Endothelial cell of umbilical vein (primary cell): ENCODE measurements around the gene TMEM50B. TPM values are rescaled to one million over a fixed set of nuclear protein-coding genes. Genes with fewer than 3 reads are reported as not detected.
A peak's percentile ranks its signal among the peaks of the same experiment; 100 is the strongest.

Source experiments
- BruUV-seq: library from RNA; stranded (reverse); fragments of 400-500 nt; replicated peaks from 2 replicates; lab custom pipeline; 2021; lab: Mats Ljungman, UMichigan
- CTCF ChIA-PET: fragments of 300-600, 350-600 bp; sonication (Branson Sonifier 250); formaldehyde crosslinking; loops from one replicate; lab custom pipeline; 2021; ENCODE audit warnings: antibody characterized with exemption, inconsistent platforms; lab: Charles Lee
- POLR2A ChIA-PET: fragments of 300-600, 350-600 bp; sonication (Branson Sonifier 250); formaldehyde crosslinking; loops from one replicate; lab custom pipeline; 2021; ENCODE audit warnings: antibody characterized with exemption, inconsistent platforms; lab: Charles Lee
- DNase-seq: peaks from one replicate; pipeline ENCODE4 v3.0.0-alpha.2; 2011; ENCODE audit warnings: low read depth, low spot score
- FAIRE-seq: peaks from 2 replicates; lab custom pipeline; 2011; peaks lifted over from hg19 to GRCh38; lab: Jason Lieb, UNC
- H2AFZ ChIP-seq: 2 replicates; pipeline ENCODE4 v1.6.0; 2012; ENCODE audit warnings: low read depth, low read length, control low read depth, inconsistent platforms
- H3K27ac ChIP-seq: 2 replicates; pipeline ENCODE4 v1.5.1; 2011; ENCODE audit warnings: low read depth, mild to moderate bottlenecking, control low read depth, low read length, moderate library complexity; ENCODE audit not compliant: insufficient read depth
- H3K27me3 ChIP-seq, 2 experiments: 2 replicates each; pipeline versions ENCODE4 v1.6.0 to v1.6.1; 2011; ENCODE audit warnings: low read length in 2 of 2, mixed read lengths in 1 of 2; ENCODE audit not compliant: control insufficient read depth in 2 of 2, insufficient read depth in 2 of 2
- H3K36me3 ChIP-seq, 2 experiments: 2 replicates in 1 of 2; 3 replicates in 1 of 2; pipeline ENCODE4 v1.5.1; 2011; ENCODE audit warnings: low read length in 2 of 2, mild to moderate bottlenecking in 1 of 2, moderate library complexity in 1 of 2; ENCODE audit not compliant: control insufficient read depth in 2 of 2, insufficient read depth in 2 of 2; ENCODE audit errors: extremely low read depth in 1 of 2
- H3K4me1 ChIP-seq: 3 replicates; pipeline ENCODE4 v1.5.1; 2011; ENCODE audit warnings: mild to moderate bottlenecking, low read length; ENCODE audit not compliant: control insufficient read depth, insufficient read depth; ENCODE audit errors: extremely low read depth
- H3K4me2 ChIP-seq: 2 replicates; pipeline ENCODE4 v1.6.1; 2011; ENCODE audit warnings: low read length, control low read depth, mixed read lengths; ENCODE audit not compliant: insufficient read depth
- H3K4me3 ChIP-seq, 3 experiments: fragments of 200-600 bp in 1 of 3; sonication (generic), shearing (Covaris generic) in 1 of 3; replicated peaks in 1 of 3; 2 replicates each; pipeline ENCODE4 v1.5.1; 2011 to 2016; ENCODE audit warnings: control low read depth in 3 of 3, low read length in 3 of 3, mild to moderate bottlenecking in 2 of 3, inconsistent platforms in 1 of 3, low read depth in 1 of 3, moderate library complexity in 1 of 3; ENCODE audit not compliant: insufficient read depth in 1 of 3
- H3K79me2 ChIP-seq: 2 replicates; pipeline ENCODE4 v1.6.0; 2012; ENCODE audit warnings: low read length, inconsistent platforms; ENCODE audit not compliant: control insufficient read depth, insufficient read depth
- H3K9ac ChIP-seq: replicated peaks from 2 replicates; pipeline ENCODE3; 2011; ENCODE audit warnings: low read length, control low read depth; ENCODE audit not compliant: insufficient read depth; ENCODE audit errors: extremely low read depth
- H3K9me1 ChIP-seq: replicated peaks from 3 replicates; pipeline ENCODE4 v1.6.0; 2011; ENCODE audit warnings: mild to moderate bottlenecking, low read length; ENCODE audit not compliant: control insufficient read depth, insufficient read depth; ENCODE audit errors: extremely low read depth
- H3K9me3 ChIP-seq: replicated peaks from 2 replicates; pipeline ENCODE4 v1.5.1; 2012; ENCODE audit warnings: low read length, inconsistent platforms; ENCODE audit not compliant: control insufficient read depth, insufficient read depth
- H4K20me1 ChIP-seq: replicated peaks from 2 replicates; pipeline ENCODE3; 2011; ENCODE audit warnings: mild to moderate bottlenecking, low read length; ENCODE audit not compliant: control insufficient read depth, insufficient read depth; ENCODE audit errors: extremely low read depth
- EZH2 ChIP-seq: IDR thresholded peaks from 2 replicates; pipeline ENCODE4 v1.6.1; 2012; ENCODE audit warnings: borderline replicate concordance, low read depth, mild to moderate bottlenecking, moderate library complexity, low read length, inconsistent platforms; ENCODE audit not compliant: severe bottlenecking
- FOS ChIP-seq: IDR thresholded peaks from 2 replicates; pipeline ENCODE4 v1.6.1; 2011; ENCODE audit warnings: mild to moderate bottlenecking, low read length, moderate library complexity, borderline replicate concordance; ENCODE audit not compliant: insufficient read depth
- GATA2 ChIP-seq: IDR thresholded peaks from 2 replicates; pipeline ENCODE4 v1.7.0; 2011; ENCODE audit warnings: low read depth, mild to moderate bottlenecking, moderate library complexity, mixed read lengths, low read length; ENCODE audit not compliant: insufficient read length, insufficient read depth
- MAX ChIP-seq: IDR thresholded peaks from 2 replicates; pipeline ENCODE4 v1.6.1; 2011; ENCODE audit not compliant: insufficient read depth, insufficient read length
- MYC ChIP-seq: IDR thresholded peaks from one replicate; pipeline ENCODE4 v1.6.1; 2011; ENCODE audit warnings: mild to moderate bottlenecking, low read depth, low read length
- POLR2AphosphoS5 ChIP-seq: IDR thresholded peaks from 2 replicates; pipeline ENCODE4 v1.6.1; 2012; ENCODE audit warnings: low read depth, mild to moderate bottlenecking, control low read depth, low read length, moderate library complexity; ENCODE audit not compliant: insufficient read depth
- dilution Hi-C: fragments of 300-500 bp; cut with MboI; formaldehyde crosslinking; loops from one replicate; pipeline ENCODE4 v1.15.0; 2019; ENCODE audit warnings: low sequenced_read_pairs; ENCODE audit not compliant: extremely low pct_ligation_motif_present
- intact Hi-C: fragments of 100-400 bp; cut with micrococcal nuclease; formaldehyde crosslinking; loops from one replicate; pipeline ENCODE4 v1.10.0; 2022
- polyA plus RNA-seq, 4 experiments: library from polyadenylated mRNA; depleted of rRNA in 3 of 4; stranded (reverse) in 3 of 4; unstranded in 1 of 4; fragments of >200 nt; gene quantifications; 2 replicates each; pipeline versions ENCODE4 v1.2.1 to v1.2.3, GENCODE V29; 2011 to 2012; ENCODE audit warnings: missing spikeins in 1 of 4
- total RNA-seq: library from RNA; stranded (reverse); gene quantifications from 2 replicates; pipeline ENCODE4 v1.2.3, GENCODE V29; 2021

Gene TMEM50B
- total and polyA plus RNA-seq, 2 donors (not counting 3 experiments of a cell fraction or from before 2014, with no cell fraction given): 25.1 to 29.3 TPM

DNA sequence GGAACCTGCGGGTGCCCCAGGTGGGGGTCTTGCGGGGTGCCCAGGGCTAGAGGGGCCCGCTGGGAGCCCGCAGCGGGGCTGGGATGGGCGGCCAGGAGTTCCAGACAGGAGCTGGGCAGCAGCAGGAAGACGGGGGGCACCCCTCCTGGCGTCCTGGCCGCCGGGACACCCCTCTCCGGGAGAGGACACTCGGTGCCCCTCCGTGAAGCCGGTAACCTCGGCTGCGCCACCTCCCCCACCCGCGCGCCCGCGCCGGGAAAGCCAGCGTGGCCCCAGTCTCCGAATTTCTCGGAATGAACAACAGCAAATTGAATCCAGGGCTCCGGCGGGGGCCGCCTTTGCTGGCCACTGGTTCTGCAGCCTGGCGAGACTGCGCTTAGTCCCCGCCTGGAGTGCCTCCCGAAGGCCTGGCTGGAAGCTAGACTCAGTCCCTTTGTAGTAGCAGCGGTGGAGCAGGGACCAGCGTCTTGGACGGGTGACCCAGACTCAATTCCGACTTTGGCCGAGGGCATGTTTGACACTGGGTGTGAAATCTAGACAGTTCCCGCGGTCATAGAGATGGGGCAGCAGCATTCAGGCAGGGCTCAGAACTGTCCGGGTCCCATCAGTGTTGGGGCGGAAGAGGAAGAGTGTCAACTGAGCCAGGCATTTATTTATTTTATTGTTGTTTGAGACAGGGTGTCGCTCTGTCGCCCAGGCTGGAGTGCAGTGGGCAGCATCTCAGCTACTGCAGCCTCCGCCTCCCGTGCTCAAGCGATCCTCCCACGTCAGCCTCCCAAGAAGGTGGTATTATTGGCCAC lies 75.8 kb downstream of the TMEM50B start:
- H2AFZ ChIP-seq: peak overlapping the region; percentile 13
- intact Hi-C loops: loop anchor here (2.0 kb wide), 1 partner anchor 43 kb away; no protein-coding TSS in a partner anchor

DNA sequence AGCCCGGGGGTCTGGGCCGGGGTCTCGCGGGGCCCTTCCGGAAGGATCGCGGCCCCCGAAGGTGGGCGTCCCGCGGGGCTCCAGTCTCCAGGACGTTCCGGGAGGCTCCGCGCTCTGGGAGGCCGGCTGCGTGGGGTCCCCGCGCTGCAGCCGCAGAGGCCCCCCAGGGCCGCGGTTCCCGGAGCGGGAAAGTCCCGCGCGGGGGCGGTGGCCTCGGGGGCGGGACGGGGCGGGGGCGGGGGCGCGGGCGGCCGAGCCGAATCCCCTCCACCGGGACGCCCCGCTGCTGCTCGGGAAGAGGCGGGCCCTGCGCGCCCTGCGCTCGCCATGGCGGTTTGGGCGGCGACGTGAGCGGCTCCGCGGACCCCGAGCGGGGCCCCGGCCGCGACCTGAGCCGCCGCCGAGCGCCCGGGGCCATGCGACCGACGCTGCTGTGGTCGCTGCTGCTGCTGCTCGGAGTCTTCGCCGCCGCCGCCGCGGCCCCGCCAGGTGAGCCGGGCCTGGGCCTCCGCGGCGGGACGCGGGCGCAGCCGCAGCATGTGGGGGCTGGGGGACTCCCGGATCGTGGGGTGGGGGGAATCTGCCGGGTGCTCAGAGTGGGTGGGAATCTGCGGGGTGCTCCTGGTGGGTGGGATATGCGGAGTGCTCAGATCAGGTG lies 76.5 kb downstream of the TMEM50B start, which contains the start of gene IFNGR2:
Gene IFNGR2, plus strand, starts transcription at position 286 of the 658 bp plus-strand sequence. Its CDS starts 131 bp downstream, at position 417.
- Histone ChIP-seq H3K79me2 (peaks cover 47% of the 10 kb centered on the region), H3K27me3 (no peaks in the 10 kb centered on the region), H3K9me1 (no peaks in the 10 kb centered on the region), H3K9ac (peak within 1 kb of the TSS; percentile 22), H3K27ac (no peak within 1 kb of the TSS), H3K4me1 (peaks cover 7% of the 10 kb centered on the region), H3K4me3 (peak within 1 kb of the TSS; percentile 26 to 95 (median 49)), H2AFZ (peak within 1 kb of the TSS; percentile 67), H3K9me3 (no peaks in the 10 kb centered on the region), H4K20me1 (no peaks in the 10 kb centered on the region), H3K36me3 (no peaks in the 10 kb centered on the region), H3K4me2 (peak within 1 kb of the TSS; percentile 50)
- POLR2A ChIA-PET: no interaction called here
- DNase-seq (no peak), FAIRE-seq (no peak)
- CTCF ChIA-PET: interaction anchor here (0.6 to 1.5 kb wide), 6 partner anchors 11 to 206 kb away, joined by 3 to 10 read pairs (median 4); no protein-coding TSS in a partner anchor
- BruUV-seq: no TSS peak
- dilution Hi-C loops (no loop called here), intact Hi-C loops (no loop called here)
- no peak for TF ChIP-seq MYC
- peak; percentile 32 for TF ChIP-seq POLR2AphosphoS5

More for the DNA sequence above, 75.8 kb downstream of the TMEM50B start:
- FAIRE-seq: peak; percentile 67
- Histone ChIP-seq H3K27me3 (no peaks in the 10 kb centered on the region), H3K36me3 (no peaks in the 10 kb centered on the region), H3K9me3 (no peaks in the 10 kb centered on the region), H3K27ac (no peak overlapping the region), H4K20me1 (no peaks in the 10 kb centered on the region), H3K4me3 (peak overlapping the region; percentile 9 to 95 (median 49)), H3K9ac (peak overlapping the region; percentile 22), H3K4me2 (peak overlapping the region; percentile 50), H3K9me1 (no peaks in the 10 kb centered on the region), H3K79me2 (peaks cover 53% of the 10 kb centered on the region), H3K4me1 (peaks cover 7% of the 10 kb centered on the region)
- ChIA-PET CTCF (interaction anchor here (0.5 to 1.9 kb wide), 3 partner anchors 43 to 207 kb away, joined by 3 to 8 read pairs (median 3); no protein-coding TSS in a partner anchor), POLR2A (no interaction called here)
- peak; percentile 44 for DNase-seq
- dilution Hi-C loops: no loop called here
- TF ChIP-seq POLR2AphosphoS5 (no peak), FOS (no peak), EZH2 (no peak), MYC (no peak), GATA2 (no peak), MAX (no peak)
- BruUV-seq: no TSS peak
